Amniotic stem cell (primary cell): ENCODE results near the gene WIPF2.
A peak's percentile ranks its signal among the peaks of the same experiment; 100 is the strongest.

ENCODE experiments used
- DNase-seq: peaks from one replicate; lab custom pipeline; 2025; lab: John Stamatoyannopoulos, UW

The WIPF2 gene

DNA sequence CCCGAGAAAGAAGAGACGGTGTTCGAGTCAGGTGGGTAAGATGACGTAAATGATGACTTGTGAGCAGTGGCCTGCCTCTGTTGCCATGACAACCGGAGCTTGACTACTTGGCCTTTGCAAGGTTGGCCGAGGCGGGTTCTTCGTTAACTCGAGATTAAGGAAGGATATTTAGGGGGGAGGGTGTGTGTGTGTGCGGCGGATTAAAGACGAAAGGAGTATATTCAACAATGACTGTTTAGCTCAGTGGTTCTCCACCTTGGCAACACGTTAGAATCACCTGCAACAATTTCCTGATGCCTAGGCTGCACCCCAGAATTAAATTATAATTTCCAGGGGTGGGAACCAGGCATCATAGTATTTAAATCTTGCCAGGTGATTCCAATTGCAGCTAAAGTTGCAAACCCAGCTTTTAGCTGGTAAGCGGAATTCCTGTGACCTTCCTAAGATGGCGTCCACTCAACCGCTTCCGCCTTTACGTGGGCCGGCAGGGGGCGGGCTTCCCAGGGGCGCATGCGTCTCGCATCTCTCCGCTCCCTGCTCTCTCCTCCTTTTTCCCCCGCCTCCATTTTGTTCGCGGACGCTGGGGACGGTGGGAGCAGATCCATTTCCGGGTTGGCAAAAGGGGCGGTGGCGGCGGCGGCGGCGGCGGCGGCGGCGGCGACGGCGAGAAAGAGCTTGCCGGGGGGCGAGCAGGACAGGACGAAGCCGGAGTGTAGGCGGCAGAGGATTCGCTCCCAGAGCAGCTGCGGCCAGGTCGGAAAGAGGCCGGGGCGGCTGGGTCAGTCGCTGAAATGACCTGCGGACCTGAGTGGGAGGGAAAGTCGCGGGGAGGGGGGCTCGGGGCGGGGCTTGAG lies at the start of gene WIPF2:
Gene WIPF2 (plus strand): TSS at position 565 of the 854 bp plus-strand sequence. CDS start 37,156 bp downstream, outside the sequence.
- peak; percentile 93 for DNase-seq

- DNase-seq: no peak
Measured at GRCh38 chr17:40170325-40170724, 48.8 kb upstream of the WIPF2 start.

GRCh38 chr17:40171750-40172149 lies 47.4 kb upstream of the WIPF2 start:
- DNase-seq: no peak

- no peak for DNase-seq
Measured at GRCh38 chr17:40173091-40173777, 45.9 kb upstream of the WIPF2 start.

DNA sequence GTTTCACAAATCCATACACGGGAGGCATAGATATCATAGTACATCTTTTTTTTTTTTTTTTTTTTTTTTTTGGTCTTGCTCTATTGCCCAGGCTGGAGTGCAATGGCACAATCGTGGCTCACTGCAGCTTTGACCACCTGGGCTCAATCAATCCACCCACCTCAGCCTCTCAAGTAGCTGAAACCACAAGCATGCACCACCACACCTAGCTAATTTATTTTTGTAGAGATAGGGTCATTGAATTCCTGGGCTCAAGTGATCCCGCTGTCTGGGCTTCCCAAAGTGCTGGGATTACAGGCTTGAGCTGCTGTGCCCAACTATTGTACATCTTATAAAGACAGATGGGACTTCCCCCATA lies 45.3 kb upstream of the WIPF2 start:
- no peak for DNase-seq

- no peak for DNase-seq
Measured at GRCh38 chr17:40174514-40174913, 44.6 kb upstream of the WIPF2 start.

DNA sequence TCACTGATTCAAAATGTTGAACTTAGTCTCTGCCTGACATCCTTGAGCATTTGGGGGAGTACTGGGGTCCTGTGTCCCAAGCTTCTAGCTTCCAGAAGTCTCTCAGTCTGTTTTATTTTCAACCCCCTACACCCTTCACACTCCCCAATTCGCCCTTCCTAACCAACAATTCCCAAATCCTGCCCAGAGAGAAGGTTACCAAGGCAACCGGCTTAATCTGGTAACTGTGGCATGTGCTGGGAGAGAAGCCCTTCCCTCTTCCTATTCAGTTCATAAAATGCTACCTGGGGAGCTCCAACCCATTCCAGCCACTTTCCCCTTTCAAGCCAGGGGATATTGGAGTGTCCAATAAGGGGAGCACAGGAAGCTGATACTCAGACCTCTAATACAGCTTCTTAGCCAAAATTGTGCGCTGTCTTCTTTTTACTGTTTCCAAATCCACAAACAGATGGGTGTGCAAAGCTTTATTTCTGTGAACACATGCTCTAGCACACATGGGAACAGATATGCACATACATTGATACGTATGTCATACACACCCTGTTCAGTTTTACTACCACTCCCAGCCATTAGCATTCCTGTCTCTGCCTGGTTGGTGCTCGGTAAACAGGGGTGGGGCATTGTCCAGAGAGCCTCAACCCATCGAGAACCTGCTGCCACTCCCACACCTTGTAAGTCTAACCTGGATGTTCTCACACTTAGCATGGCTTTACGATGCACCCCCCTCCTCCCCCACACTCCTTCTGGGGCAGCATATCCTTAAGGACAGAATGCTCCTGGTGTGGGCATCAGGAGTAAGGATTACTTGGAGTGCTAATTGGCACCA lies 43.0 kb upstream of the WIPF2 start:
- DNase-seq: no peak

GRCh38 chr17:40176754-40177110 lies 42.4 kb upstream of the WIPF2 start:
- no peak for DNase-seq

DNA sequence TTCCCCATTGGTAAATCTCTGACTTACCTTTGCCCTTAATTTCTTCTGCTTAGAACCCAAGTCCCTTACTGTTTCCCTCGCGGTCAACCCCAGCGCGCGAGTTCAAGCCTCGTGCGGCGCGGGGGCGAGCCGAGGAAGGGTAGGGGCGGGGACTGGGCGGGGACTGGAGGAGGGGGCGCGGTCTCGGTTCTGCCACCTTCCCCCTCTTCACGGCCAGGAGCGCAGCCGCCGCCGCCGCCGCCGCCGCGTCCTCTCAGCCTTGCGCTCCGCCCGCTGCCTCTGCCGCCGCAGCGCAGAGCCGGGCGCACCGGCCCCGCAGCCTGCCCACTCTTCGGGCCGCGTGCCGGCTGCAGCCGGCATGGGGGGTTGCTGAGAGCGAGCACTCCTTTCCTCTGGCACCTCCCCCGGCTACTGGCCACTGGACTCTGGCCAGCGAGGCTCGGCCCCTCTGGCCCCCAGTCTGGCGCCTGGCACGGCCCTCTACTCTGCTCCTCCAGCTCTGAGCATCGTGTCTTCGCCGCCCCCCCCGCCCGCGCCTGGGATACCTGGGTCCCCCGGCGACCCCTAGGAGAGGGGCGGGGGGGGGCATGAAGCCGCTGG lies 41.7 kb upstream of the WIPF2 start, which contains the start of gene RAPGEFL1:
Gene RAPGEFL1 (plus strand): TSS at position 196 of the 600 bp plus-strand sequence. CDS start 392 bp downstream, at position 588.
- DNase-seq: peak; percentile 16

DNA sequence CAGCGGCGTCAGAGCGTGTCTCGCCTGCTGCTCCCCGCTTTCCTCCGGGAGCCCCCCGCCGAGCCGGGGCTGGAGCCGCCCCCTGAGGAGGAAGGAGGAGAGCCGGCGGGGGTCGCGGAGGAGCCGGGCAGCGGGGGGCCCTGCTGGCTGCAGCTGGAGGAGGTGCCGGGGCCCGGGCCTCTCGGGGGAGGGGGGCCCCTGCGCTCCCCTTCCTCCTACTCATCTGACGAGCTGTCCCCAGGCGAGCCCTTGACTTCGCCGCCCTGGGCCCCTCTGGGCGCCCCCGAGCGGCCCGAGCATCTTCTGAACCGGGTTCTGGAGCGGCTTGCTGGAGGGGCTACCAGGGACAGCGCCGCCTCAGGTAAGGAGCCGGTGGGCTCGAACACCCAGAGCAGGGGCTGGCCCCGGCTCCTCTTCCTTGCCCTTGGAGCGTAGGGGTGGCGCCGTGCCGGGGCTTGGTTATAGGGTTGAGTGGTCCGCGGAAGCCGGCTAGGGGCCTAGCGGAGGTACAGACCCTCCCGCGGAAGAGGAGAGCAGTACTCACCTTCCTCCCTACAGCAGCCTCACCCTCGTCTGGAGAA lies 41.0 kb upstream of the WIPF2 start:
- no peak for DNase-seq

- DNase-seq: no peak
Measured at GRCh38 chr17:40178660-40179059, 40.4 kb upstream of the WIPF2 start.

DNA sequence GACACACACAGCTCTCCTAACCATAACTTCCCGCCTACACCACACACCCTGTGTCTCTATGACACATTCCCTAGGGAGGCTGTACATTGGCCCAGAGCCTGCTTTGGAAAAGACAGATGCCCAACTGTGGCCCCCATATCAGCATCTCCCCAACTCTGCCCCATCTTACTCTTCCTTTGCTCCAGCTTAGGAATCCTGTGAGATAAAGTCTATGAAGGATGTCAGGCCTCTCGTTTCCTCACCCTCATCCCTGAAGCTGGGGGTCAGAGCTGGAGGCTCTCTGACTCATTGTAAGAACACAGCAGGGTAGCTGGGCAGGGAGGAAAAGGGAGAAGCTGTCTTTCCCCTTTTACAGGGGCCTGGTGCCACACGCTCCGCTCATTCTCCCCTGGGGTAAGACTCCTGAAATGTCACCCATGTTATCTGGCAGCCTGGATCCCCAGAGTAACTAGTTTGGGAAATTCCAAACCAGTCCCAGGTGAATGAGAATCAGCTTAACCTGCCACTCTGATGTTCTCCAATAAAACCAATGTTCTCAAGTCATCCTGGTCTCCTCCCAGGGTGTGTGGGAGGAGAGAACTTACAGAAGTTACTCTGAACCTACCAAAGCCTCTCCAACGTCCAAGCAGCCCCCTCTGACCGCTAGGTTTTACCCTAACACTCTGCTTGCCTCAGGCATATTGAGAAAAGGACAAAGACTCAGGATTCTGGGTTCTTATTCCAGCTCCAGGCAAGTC lies 39.0 kb upstream of the WIPF2 start:
- peak; percentile 25 for DNase-seq

DNA sequence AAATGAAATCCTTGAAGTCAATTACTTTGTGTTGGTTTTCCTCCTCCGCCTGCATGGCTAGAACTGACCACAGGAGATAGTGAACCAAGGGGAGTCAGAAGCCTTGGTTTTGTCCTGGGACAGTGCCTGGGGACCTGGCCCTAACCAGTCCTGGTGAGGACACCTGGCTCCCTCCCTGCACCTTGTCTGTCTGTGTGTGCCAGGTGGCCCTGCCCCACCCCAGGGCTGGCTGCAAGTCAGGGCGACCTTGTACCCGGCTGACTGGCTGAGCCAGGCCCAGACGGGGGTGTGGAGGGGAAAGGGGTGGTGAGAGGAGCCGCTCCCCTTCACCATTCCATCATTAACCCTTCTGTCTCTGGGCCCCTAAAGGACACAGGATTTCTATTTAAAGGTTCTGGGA lies 38.4 kb upstream of the WIPF2 start:
- no peak for DNase-seq

DNA sequence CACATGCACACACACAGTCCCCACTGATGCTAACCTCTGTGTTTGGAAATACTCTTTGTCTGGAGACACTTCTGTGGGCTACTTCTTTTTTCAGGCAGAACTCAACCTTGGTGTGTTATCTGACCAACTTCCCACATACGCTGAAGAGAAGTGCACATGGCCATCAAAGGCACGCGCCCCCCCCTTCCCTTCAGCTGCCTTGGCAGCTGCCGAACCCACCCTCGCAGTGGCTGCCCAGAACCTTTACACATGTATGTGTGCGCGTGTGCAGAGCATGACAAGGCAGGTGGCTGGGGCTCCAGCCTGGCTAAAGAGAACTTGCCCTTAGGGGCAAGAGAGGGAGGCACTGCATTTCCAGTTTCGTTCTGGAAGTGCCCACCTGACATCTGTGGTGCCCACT lies 37.9 kb upstream of the WIPF2 start:
- DNase-seq: no peak

DNA sequence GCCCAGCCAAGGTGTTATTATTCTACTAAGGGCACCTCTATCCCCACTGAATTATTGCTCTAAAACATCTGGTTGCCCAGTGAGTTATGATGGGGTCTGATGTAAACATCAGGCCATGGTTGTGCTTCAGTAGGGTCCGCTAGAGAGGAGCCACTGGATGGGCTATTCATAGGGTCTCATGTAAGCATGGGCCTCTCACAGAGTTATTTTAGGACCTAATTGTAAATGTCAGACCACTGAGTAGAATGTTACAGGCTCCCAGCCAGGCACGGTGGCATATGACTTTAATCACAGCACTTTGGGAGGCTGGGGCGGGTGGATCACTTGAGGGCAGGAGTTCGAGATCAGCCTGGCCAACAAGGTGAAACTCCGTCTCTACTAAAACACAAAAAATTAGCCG lies 36.5 kb upstream of the WIPF2 start:
- no peak for DNase-seq

GRCh38 chr17:40187238-40187637 lies 31.9 kb upstream of the WIPF2 start:
- no peak for DNase-seq

GRCh38 chr17:40188694-40189093 lies 30.4 kb upstream of the WIPF2 start:
- DNase-seq: no peak

GRCh38 chr17:40190197-40191021 lies 28.7 kb upstream of the WIPF2 start:
- no peak for DNase-seq

DNA sequence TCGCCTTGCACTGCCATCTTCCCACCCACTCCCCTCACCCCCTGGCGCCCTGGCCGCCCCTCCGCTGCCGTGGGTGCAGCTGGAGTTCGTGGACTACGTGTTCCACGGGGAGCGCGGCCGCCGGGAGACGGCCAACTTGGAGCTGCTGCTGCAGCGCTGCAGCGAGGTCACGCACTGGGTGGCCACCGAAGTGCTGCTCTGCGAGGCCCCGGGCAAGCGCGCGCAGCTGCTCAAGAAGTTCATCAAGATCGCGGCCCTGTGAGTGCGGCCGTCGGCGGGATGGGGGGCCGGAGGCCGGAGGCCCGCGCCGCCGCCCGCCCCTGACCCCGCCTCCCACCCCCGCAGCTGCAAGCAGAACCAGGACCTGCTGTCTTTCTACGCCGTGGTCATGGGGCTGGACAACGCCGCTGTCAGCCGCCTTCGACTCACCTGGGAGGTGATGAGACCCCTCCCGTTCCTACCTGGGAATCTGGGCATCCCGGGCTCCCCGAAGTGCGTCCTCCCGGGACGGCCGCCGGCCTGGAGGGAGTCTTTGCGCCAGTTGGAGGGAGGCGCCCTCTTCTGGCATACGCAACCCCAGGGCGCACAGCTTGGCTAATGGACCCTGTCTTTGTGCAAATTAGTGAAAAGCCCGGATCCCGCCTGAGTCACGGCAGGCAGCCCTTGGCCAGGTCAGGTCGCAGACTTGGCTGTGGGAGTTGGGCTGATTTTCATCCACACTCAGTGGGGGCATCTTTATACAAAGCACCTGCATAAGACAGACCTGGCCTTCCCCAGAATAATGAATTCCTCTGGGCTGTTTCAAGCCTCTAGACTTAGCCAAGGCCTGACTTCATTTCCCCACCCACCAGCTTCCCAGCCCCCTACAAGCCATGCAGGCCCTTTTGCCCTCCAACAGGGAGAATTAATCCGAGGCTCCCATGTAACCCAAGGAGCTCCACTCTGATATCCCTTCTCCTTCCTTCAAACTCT lies 27.6 kb upstream of the WIPF2 start:
- peak; percentile 58 for DNase-seq
